Measurements from ENCODE around the gene E2F3.

The E2F3 gene

DNA sequence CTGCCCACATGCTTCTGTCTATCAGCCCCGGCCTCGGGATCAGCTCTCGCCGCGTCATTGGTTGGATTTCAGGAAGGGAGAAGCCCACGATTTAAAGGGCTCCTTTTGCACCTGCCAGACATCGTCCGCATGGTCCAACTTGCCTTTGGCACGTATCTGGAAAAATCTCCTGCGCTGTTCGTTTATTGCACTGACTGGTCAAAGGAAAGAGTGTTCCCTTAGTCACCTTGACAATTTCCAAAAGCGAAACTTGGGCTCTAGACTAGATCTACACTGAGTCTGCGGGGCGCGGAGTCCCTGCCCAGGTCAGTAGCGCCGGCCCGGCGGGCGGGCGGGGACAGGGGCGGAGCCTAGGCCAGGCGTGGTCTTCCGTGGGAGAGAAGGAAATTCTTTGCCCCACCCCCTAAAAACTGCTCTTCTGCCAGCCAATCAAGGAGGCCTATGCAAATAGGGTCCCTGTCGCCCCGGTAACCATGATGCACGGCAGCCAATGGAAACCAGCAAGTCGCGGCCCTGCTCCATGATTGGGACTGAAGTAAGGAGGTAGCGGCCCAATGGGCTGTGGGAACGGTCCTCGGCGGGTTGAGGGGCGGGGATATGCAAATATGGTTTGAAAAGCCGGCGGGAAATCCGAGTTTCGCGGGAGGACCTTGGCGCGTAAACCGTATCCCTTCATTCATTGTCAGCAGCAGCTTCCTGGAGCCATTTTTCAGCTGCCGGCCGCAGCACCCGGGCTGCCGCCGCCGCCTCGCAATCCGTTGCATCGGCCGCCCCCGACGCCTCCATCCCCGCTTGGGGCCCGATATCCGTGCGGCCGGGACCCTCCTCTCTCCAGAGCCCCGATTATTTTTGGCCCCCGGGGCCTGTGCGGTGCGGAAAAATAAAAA is at the start of gene E2F3:
TSS of gene E2F3 (plus strand) at position 675 of the 887 bp plus-strand sequence. CDS start 354 bp downstream, outside the sequence.
- DNase-seq, result peak; percentile 100

DNA sequence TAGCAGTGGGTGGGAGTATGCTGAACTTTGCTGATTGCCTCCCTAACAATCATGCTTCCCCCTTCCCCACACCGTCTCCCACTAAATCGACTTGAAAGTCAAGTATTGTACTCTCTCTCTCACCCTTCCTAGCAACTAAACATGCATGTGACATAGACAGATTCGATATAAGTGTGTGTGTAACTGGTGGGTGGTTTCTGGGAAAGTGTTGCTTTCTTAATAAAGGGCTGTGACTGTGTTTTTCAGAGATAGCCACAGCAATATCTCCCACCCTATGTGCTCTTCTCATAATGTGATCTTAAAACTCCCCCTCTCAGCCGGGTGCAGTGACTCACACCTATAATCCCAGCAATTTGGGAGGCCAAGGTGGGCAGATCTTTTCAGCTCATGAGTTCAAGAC is 49.3 kb upstream of the E2F3 start:
- no peak for DNase-seq

DNA sequence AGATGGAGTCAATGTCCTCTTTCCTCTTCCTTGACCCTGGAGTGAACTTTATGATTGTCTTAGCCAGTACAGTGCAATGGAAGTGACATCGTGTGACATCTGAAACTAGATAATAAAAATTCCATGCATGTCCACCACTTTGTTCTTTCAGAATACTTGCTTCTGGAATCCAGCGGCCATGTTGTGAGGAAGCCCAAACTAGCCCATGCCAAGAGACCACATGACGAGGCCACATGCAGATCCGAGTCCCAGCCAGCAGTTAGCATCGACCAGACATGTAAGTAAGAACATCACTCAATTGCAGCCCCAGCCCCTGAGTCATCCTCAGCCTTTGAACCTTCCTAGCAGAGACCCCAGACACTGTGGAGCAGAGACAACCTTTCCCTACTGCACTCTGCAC is 48.5 kb upstream of the E2F3 start:
- no peak for DNase-seq

DNA sequence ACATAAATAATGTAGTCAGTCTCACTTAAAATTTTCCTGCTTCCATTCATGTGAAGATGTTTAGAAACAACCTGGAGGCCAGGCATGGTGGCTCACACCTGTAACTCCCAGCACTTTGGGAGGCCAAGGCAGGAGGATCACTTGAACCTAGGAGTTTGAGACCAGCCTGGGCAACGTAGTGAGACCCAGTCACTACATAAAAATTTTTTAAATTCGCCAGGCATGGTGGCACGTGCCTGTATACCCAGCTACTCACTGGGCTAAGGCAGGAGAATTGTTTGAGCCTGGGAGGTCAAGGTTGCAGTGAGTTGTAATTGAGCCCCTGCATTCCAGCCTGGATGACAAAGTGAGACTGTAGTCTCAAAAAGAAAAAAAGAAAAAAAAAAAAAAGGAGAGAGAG is 47.3 kb upstream of the E2F3 start:
- DNase-seq, result no peak

DNA sequence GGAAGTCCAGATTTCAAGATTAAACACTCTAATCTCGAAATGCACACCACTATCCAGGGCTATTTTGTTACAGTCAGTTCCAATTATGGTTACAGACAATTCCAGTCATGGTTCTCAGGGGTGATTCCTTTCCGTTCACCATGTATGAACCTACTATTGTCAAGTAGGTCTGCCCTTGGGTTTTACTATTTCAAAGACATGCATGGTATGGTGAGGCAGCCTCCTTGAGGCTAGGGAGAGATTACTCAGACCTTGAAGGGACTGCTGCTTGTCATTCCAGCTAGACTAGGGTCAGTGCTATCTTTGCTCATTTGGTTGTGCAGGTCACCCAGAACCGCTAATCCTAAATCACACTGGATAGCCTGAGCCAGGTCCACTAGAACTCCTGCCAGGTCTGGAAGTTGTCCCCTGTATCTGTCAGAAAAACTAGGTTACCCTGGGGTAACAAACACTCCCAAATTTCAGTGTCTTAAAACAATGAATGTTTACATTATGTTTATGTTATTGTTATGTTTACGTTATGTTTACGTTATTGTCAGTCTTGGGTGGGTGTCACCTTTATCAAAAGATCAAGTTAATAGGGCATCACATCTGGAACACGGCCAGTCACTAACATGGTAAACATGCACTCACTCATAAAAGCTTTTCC is 41.1 kb upstream of the E2F3 start:
- no peak for DNase-seq

DNA sequence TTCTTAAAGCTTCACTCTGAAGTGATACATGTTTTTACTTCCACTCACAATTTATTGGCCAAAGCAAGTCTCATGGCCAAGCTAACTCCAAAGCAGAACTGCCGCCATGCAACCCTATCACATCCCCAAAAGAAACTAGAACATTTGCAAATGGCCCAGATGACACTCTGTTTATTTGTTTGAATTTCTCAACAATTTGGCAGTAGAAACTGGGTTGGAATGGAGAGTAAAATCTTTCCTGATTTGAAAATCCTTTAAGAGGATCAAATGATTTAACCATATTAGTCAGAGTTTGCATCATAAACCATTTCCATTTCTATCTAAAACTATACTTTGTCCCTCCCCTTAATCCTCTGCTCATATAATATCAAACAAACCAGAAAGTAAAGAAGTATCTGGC is 39.1 kb upstream of the E2F3 start:
- DNase-seq, result no peak

DNA sequence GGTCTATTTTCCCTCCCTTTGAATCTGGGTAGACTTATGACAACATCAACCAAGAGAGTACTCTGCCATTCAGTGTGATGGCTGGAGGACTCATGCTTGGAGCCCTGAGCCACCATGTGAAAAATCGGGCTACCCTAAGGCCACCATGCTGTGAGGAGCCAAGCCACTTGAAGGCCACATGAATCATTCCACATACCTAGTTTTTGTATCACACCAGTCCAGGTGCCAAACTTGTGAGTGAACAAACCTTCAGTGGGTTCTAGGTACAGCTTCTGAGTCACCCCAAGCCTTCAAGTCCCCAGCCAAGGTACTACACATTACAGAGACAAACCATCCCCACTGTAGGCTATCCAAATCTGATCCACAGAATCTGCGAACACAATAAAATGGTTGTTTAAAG is 37.4 kb upstream of the E2F3 start:
- no peak for DNase-seq

DNA sequence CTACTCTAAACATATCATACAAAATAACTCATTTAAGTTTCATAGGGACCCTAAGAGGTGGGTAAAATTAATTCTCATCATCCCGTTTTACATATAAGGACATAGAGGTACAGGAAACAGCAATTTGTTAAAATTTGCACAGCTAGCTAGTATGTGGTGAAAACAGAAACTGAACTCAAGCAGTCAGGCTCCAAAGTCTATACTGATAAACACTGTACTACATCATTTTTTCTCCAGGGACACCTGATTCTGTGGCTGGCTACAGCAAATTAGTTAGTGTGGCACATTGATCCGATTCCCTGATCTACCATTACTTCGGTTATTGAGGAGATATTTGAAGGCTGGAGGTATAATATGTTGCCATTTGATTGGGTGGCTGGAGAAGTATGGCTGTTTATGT is 36.2 kb upstream of the E2F3 start:
- DNase-seq, result peak; percentile 7

DNA sequence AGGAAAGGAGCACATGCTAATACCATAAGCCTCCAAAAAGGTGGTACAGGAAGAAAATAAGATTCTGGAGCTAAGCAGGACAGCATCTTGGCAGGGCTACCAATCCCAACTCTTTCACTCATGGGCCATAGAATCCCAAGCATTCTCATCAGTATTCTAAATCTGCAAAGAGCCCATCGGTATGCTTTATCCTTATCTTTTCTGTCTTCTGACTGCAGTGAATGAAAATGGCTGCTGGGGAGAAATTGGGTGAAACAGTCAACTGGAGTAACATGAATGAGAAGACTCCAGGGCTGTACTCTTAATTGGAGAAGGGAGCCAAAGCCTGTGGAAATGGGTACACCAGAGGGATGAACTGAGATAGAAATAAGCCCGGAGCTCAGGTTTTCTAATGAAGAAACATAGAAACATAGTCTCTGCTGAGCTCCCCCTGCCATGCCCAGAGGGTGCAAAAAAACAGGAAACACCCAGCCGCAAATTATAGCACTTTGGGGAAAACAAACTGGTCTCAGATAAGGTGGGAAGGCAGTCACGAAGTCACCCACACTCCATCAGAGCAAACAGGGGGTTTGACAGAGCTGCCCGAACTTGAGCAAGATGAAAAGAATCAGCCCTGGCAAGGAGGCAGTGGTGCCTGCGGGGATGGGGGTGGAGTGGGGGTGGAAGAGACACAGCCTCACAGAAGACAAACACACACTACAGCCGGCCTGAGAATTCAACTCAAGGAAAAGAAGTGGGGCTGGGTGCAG is 35.4 kb upstream of the E2F3 start:
- peak; percentile 22 for DNase-seq

DNA sequence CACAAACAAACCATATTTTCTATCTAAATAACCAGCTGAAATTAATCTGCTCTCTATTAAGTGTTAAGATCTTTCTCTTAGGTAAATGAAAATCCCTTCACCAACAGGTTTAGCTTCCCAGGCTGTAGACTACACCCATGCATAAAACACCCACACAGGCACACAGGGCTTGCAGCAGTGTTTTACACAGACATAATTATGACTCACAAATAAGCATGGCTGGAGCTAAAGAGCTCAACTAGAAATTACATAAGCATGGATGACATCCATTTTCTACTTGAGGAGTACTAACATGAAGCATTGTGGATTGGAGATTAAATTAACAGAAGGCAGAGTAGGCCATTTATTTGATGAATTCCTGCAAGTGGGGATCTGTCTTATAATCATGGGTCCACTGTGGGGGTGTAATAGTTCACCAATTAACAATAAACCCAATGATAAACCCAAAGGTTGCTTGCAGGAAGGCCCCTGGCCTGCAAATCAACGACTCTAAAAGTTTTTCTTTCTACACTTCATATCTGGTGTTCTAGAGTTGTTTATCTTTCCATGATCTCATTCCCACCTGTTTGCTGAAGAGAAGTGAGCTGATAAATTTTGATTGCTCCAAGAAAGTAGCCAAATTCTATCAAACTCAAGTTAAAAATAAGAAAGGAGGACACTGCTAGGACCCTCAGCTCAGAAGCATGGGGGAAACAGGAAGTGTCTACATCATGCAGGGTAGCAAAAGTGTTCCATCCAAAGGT is 33.8 kb upstream of the E2F3 start:
- DNase-seq, result peak; percentile 5

DNA sequence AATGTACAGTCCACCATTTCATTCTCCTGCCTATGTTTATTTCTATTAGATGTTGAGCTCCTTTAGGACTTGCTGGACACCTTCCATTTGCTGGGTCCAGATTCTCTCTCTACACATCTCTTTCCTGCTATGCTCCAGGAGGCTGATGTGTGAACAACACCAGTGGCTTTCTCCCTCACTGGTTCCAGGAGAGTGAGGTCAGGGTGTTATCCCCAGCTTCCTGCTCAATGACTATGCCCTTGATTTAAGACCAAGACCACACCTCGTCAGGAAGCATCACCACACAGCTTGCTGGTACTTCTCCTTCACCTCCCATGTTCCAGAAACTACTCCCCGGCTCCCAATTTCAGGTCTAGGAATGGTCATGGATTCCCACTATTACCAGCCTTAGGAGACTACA is 31.3 kb upstream of the E2F3 start:
- peak; percentile 25 for DNase-seq

DNA sequence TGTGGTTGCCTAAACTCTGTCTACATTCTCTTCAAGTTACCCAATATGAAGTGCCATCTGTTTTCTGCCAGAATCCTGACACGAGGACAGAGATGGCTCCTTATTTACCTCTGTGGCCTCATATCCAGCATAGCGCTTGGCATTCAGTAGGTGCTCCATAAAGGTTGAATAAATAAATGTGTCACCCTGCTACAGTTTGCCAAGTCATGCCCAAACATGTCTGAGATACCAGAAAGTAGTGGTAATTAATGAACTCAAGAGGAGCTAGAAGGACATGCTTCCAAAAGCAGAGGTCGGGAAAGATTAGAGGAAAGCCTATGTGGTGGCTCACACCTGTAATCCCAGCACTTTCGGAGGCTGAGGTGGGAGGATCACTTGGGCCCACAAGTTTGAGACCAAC is 30.9 kb upstream of the E2F3 start:
- no peak for DNase-seq

DNA sequence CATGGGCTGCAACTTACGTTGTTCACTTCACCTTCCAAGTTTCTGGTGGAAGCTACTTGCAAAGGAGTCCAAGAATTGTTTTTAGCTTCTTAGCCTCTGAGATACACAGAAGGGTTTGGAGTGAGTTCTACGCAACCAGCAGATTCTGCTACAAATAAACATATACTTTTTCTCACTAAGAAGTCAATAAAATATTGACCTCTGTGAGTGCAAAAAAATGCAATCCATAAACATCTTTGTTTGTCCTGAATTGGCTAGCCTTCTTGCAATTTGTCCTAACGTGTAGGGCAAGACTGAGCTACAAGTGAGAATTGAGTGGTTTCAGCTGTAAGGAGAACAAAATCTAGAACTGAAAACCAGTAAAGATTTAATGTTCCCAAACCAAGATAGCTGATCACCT is 26.2 kb upstream of the E2F3 start:
- DNase-seq, result no peak

DNA sequence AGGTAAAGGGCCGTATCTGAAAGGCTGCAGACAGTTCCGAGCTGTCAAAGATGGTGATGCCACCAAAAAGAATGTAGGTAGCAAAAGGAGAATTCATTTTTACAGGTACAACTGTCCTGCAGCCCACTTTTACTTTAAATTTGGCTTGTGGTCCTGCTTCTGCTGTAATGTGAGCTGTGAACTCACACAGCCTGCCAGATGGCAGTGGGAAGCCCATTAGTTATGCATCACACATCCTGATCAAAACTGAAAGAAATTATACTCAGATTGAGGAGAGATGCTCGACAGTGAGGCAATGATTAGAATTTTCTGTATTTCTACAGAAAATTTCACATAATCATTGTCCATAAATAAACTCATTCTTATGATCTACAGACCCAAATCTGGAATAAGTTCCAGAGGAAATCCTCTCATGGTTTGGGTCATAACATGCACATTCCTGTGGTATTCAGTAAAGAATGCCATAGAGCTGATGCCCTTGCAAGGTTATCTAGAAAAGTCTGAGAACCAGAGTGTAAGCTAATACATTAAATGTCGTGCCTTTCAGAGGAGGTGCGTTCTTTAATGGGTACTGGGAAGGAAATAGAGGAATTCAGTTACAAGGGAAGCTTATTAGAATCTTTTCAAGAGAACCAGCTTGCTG is 23.9 kb upstream of the E2F3 start:
- no peak for DNase-seq

DNA sequence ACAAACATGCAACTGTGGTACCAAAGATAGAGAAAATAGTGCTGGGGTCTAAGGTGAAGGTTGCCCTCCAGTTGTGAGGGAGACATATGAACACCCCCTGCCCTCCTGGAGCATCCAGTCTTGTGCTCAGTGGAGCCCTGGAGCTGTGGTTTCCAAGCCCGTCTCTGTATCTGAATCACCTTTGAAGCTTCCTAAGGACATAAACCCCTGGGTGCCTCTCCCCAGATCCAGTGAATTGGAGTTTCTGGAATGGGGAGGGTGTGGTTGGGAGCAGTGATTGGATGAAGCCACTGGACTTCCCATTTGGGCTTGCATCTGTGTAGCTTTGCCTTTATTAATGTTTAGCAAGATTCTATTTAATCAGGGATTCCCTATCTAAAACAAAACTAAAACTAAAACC is 22.4 kb upstream of the E2F3 start:
- no peak for DNase-seq

DNA sequence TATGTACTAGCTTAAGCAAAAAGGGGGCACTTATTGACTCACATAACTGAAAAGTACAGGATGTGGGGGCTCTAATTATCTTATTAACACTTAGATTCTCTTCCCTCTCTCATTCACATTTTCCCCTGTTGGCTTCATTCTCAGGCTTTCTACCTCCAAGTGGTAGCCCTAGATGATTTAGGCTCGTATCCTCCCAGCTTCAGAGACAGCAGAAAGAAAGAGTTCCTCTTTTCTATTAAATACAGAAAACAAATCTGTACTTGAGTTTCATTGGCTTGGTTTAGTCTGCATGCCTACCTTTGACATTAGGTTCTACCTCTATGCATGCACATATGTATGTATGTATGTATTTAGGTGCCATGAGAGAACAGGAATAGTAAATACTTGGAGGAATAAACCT is 15.5 kb upstream of the E2F3 start:
- no peak for DNase-seq

DNA sequence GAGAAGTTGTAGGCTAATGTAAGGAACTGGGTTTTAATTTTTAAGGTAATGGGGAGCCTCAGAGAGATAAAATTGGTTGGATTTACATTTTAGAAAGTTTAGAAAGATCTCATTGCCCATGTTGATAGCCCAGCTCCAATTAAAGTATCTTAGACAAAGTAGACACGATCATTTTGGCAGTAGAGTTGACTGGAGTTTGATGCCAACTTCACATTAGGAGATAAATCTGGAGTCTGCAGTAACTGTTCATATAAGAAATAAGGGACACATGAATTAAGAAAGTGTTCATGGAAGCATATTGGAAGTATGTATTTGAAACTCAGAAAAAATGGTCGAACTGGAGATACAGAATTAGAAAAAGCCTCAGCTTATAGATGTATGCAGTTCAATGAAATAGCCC is 12.6 kb upstream of the E2F3 start:
- DNase-seq, result no peak

DNA sequence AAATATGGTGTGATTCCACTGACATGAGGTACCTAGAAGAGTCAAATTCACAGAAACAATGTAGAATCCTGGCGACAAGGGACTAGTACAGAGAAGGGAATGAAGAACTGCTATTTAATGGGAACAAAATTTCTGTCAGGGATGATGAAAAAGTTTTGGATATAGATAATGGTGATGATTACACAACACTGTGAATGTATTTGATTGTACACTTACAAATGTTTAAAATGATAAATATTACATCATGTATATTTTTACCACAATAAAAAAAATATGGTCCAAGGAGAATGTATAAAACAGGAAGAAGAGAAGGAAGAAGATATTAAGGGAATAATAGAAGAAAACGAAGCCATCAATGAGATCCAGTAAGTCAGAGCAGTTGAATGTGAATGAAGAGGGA is 8.4 kb upstream of the E2F3 start:
- no peak for DNase-seq

DNA sequence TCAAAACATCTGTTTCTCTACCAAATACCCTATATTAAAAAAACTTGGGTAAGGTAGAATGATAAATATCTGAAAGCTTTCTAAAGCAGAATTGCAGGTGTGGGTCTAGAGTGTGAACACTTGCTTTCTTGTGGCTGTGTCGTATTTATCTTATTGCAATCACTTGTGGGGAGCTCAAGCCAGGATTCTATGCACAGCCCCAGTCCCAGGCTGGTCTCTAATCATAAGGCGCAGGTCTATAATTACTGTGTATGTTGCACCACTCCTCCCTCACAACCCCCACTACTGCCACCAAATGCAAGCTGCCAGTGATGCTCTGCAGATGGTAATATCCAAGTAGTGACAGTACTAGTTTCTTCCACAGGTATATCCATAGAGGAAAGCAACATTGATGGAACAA is 2.2 kb upstream of the E2F3 start:
- no peak for DNase-seq

DNA sequence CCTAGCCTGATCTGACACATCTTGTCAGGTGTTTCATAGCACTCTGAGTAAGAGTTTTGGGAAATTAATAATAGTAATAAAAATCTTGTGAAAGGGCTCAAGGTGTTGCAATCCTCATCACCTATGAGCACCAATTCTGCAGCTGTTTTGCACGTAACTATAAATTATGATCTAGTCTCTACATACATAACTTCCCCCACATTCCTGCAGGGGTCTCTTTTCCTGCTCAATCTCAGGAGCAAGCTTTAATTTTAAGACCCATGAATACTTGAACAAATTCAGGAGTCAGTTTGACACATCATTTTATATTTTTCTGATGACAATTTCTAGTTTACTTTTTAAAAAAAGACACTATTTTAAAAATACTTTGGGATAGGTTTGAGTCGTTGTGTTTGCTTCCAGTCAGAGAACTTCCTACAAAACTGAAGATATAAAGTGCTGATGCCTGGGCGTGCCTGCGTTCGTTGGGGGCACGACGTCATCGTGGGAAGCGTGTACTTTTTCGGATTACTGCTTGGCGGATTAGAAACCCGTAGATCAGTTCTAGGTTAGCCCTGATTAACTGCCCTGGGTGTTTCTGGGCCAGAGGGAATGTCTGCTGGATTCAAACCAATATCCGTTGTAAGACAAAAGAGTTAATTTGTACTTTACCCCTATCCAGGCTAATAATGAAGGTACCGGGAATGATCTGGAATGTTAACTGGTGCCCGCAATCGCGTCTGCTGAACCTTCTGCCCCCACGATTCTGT is 1.0 kb upstream of the E2F3 start:
- DNase-seq, result peak; percentile 41

DNA sequence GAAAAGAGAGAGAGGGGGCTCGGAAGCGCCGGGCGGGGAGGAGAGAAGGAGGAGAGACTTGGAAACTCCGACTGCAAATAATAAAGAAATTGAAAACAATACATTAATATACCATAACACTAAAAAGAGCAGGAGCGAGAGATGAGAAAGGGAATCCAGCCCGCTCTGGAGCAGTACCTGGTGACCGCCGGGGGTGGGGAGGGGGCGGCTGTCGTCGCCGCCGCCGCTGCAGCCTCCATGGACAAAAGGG is 338 bp downstream of the E2F3 start:
- DNase-seq, result no peak

All from activated CD4-positive, alpha-beta T cell treated with anti-CD3 and anti-CD28 coated beads, Interleukin-2, amount 50 U/mL, for 16 hours (primary cell).